Sigmoid colon (tissue), 7 donors: ENCODE measurements around the gene INA. TPM values are rescaled to one million over a fixed set of nuclear protein-coding genes. Genes with fewer than 3 reads are reported as not detected.

ENCODE experiments used
- DNase-seq: peaks from one replicate; pipeline ENCODE4 v3.0.0-alpha.2; 2019
- H3K27ac ChIP-seq, 4 donors: fragments of 200-600 bp; sonication (generic); one replicate each; pipeline ENCODE4 v1.5.1; 2016 to 2019; ENCODE audit warnings: mild to moderate bottlenecking in 1 of 4
- H3K27me3 ChIP-seq, 3 donors: fragments of 200-600 bp; sonication (generic); one replicate each; pipeline ENCODE4 v1.5.1; 2019; ENCODE audit warnings: mild to moderate bottlenecking in 1 of 3
- H3K36me3 ChIP-seq, 4 donors: fragments of 200-600 bp; sonication (generic); one replicate each; pipeline ENCODE4 v1.5.1; 2016 to 2019
- H3K4me1 ChIP-seq, 4 donors: fragments of 200-600 bp; sonication (generic); one replicate each; pipeline ENCODE4 v1.5.1; 2017 to 2019
- H3K4me3 ChIP-seq, 4 donors: fragments of 200-600 bp; sonication (generic); one replicate each; pipeline ENCODE4 v1.5.1; 2017 to 2019; ENCODE audit warnings: mild to moderate bottlenecking in 2 of 4, moderate library complexity in 1 of 4
- H3K9me3 ChIP-seq, 4 donors: fragments of 200-600 bp in 3 of 4; sonication (generic) in 3 of 4; one replicate each; pipeline versions ENCODE4 v1.5.1 to v1.6.1; 2013 to 2019
- CTCF ChIP-seq, 4 experiments: fragments of 450-650 bp in 3 of 4; fragments of 200-600 bp in 1 of 4; IDR thresholded peaks; one replicate each; pipeline ENCODE4 v1.5.1; 2016 to 2019; ENCODE audit warnings: antibody characterized with exemption in 4 of 4, mild to moderate bottlenecking in 3 of 4, moderate library complexity in 2 of 4
- EP300 ChIP-seq, 4 donors: sonication (generic); formaldehyde crosslinking; IDR thresholded peaks; one replicate each; pipeline ENCODE4 v1.6.1; 2017; ENCODE audit warnings: antibody characterized with exemption in 4 of 4
- POLR2A ChIP-seq, 2 donors: fragments of 450-650 bp; IDR thresholded peaks; one replicate each; pipeline ENCODE4 v1.6.1; 2016; ENCODE audit warnings: antibody characterized with exemption in 2 of 2, mild to moderate bottlenecking in 2 of 2, moderate library complexity in 2 of 2
- POLR2AphosphoS5 ChIP-seq, 4 donors: sonication (generic); formaldehyde crosslinking; IDR thresholded peaks; one replicate each; pipeline ENCODE4 v1.6.1; 2017; ENCODE audit warnings: antibody characterized with exemption in 4 of 4
- WGBS, 2 donors: extraction: QIAGEN DNeasy Blood & Tissue Kit; methylation state at CpG; one replicate each; pipeline ENCODE4 v1.1.7; 2013; 5-methylcytosine and 5-hydroxymethylcytosine counted together
- intact Hi-C: fragments of 100-400 bp; cut with DNase I; formaldehyde crosslinking; loops from one replicate; pipeline ENCODE4 v1.15.1; 2023
- polyA plus RNA-seq, 3 donors: library from polyadenylated mRNA; stranded (reverse); fragments of 200-250 nt; gene quantifications; one replicate each; pipeline ENCODE4 v1.2.3, GENCODE V29; 2013
- total RNA-seq, 4 donors: library from RNA; depleted of rRNA; stranded (reverse); fragments of >200 nt; gene quantifications; one replicate each; pipeline ENCODE4 v1.1.0, GENCODE V29; 2016
- donor health status: healthy with polysubstance abuse.
- donor health status: Bipolar disorder and iron deficiency.
- donor health status: healthy.

Gene INA
- total and polyA plus RNA-seq, 7 donors: 2.0 to 11.8 (median 4.4) TPM; not detected in 2

GRCh38 chr10:103259989-103260388 is 16.9 kb upstream of the INA start:
- H3K9me3 ChIP-seq: no peaks in the 10 kb centered on the region
- no peak for DNase-seq
- H3K36me3 ChIP-seq: no peaks in the 10 kb centered on the region
- no peak overlapping the region for H3K27ac ChIP-seq
- no peak overlapping the region for H3K4me3 ChIP-seq
- H3K27me3 ChIP-seq: peaks cover 0 to 12% (median 0%) of the 10 kb centered on the region in 3 donors
- no peaks in the 10 kb centered on the region for H3K4me1 ChIP-seq
- TF ChIP-seq POLR2A (IDR thresholded peaks at IDR 0.05) (no peak), EP300 (IDR thresholded peaks at IDR 0.05) (no peak), POLR2AphosphoS5 (IDR thresholded peaks at IDR 0.05) (no peak), CTCF (IDR thresholded peaks at IDR 0.05) (no peak)
- intact Hi-C loops: no loop called here
- 93% methylated on average over 5 of the region's 5 CpGs for WGBS, 2 donors

GRCh38 chr10:103262229-103262628 is 14.7 kb upstream of the INA start:
- H3K27me3 ChIP-seq: peaks cover 0 to 13% (median 0%) of the 10 kb centered on the region in 3 donors
- no peak overlapping the region for H3K27ac ChIP-seq
- WGBS, 2 donors: 69 to 79% methylated on average over 3 of the region's 3 CpGs
- no peaks in the 10 kb centered on the region for H3K9me3 ChIP-seq
- no peak for TF ChIP-seq POLR2AphosphoS5 (IDR thresholded peaks at IDR 0.05)
- no peak for TF ChIP-seq EP300 (IDR thresholded peaks at IDR 0.05)
- no peak for TF ChIP-seq POLR2A (IDR thresholded peaks at IDR 0.05)
- no peak for TF ChIP-seq CTCF (IDR thresholded peaks at IDR 0.05)
- DNase-seq: no peak
- no peaks in the 10 kb centered on the region for H3K4me1 ChIP-seq
- intact Hi-C loops: no loop called here
- H3K36me3 ChIP-seq: no peaks in the 10 kb centered on the region
- H3K4me3 ChIP-seq: no peak overlapping the region

GRCh38 chr10:103265717-103266329 is 11.1 kb upstream of the INA start:
- TF ChIP-seq EP300 (IDR thresholded peaks at IDR 0.05) (no peak), POLR2A (IDR thresholded peaks at IDR 0.05) (no peak), CTCF (IDR thresholded peaks at IDR 0.05) (no peak), POLR2AphosphoS5 (IDR thresholded peaks at IDR 0.05) (no peak)
- Histone ChIP-seq H3K9me3 (no peaks in the 10 kb centered on the region), H3K27me3 (peaks cover 0 to 17% (median 3%) of the 10 kb centered on the region in 3 donors), H3K4me3 (no peak overlapping the region), H3K4me1 (no peaks in the 10 kb centered on the region), H3K27ac (no peak overlapping the region), H3K36me3 (no peaks in the 10 kb centered on the region)
- 31 to 32% methylated on average over 11 of the region's 11 CpGs for WGBS, 2 donors
- intact Hi-C loops: no loop called here
- no peak for DNase-seq

- H3K4me1 ChIP-seq: peaks cover 0 to 24% (median 17%) of the 10 kb centered on the region in 4 donors
- no peak overlapping the region for H3K27ac ChIP-seq
- peaks cover 16 to 34% (median 20%) of the 10 kb centered on the region in 3 donors for H3K27me3 ChIP-seq
- H3K4me3 ChIP-seq: no peak overlapping the region
- no peak for DNase-seq
- 61 to 65% methylated on average over 4 of the region's 4 CpGs for whole genome bisulfite sequencing, 2 donors
- TF ChIP-seq POLR2A (IDR thresholded peaks at IDR 0.05): no peak
- no peak for TF ChIP-seq EP300 (IDR thresholded peaks at IDR 0.05)
- TF ChIP-seq CTCF (IDR thresholded peaks at IDR 0.05): no peak
- TF ChIP-seq POLR2AphosphoS5 (IDR thresholded peaks at IDR 0.05): no peak
- no peaks in the 10 kb centered on the region for H3K9me3 ChIP-seq
- H3K36me3 ChIP-seq: no peaks in the 10 kb centered on the region
- intact Hi-C loops: no loop called here
Observed at GRCh38 chr10:103273041-103273441, 3.9 kb upstream of the INA start.
